ENCODE results near the gene MXI1.

DNA sequence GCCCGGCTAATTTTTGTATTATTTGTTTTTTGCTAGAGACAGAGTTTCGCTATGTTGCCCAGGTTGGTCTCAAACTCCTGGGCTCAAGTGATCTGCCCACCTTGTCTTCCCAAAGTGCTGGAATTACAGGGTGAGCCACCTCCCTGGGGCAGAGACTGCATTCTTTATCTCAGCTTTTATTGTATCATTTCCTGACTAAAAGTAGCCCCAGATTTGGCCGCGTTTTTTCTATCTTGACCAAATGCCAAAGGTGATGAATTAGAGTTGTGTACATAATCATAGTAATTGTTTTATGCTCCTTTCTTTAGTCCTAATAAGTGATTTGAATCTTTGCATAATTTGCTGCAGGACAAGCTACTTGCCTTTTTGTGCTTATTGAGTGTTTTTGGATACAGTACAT is 100.4 kb downstream of the MXI1 start:
- no peak for TF ChIP-seq EP300 (IDR thresholded peaks at IDR 0.05)
- TF ChIP-seq, protein P1, sequence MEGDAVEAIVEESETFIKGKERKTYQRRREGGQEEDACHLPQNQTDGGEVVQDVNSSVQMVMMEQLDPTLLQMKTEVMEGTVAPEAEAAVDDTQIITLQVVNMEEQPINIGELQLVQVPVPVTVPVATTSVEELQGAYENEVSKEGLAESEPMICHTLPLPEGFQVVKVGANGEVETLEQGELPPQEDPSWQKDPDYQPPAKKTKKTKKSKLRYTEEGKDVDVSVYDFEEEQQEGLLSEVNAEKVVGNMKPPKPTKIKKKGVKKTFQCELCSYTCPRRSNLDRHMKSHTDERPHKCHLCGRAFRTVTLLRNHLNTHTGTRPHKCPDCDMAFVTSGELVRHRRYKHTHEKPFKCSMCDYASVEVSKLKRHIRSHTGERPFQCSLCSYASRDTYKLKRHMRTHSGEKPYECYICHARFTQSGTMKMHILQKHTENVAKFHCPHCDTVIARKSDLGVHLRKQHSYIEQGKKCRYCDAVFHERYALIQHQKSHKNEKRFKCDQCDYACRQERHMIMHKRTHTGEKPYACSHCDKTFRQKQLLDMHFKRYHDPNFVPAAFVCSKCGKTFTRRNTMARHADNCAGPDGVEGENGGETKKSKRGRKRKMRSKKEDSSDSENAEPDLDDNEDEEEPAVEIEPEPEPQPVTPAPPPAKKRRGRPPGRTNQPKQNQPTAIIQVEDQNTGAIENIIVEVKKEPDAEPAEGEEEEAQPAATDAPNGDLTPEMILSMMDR (IDR thresholded peaks at IDR 0.05), result no peak
- TF ChIP-seq POLR2A (IDR thresholded peaks at IDR 0.05), result no peak
